Psoas muscle (tissue), 8 donors: Measurements from ENCODE around the gene TMTC4. TPM values are rescaled to one million over a fixed set of nuclear protein-coding genes. Genes with fewer than 3 reads are reported as not detected.

ENCODE experiments used
- ATAC-seq, 4 donors: fragments of 200-7000 bp; cut with Tn5 transposase; one replicate each; pipeline ENCODE4 v1.9.1; 2020; ENCODE audit warnings: moderate library complexity in 3 of 4, mild to moderate bottlenecking in 2 of 4
- DNase-seq, 2 donors: peaks; one replicate each; pipeline ENCODE4 v3.0.0-alpha.2; 2020
- H3K27ac ChIP-seq: fragments of 200-600 bp; one replicate; pipeline ENCODE4 v1.8.0; 2022
- H3K27me3 ChIP-seq, 3 donors: fragments of 200-600 bp in 1 of 3; one replicate each; pipeline versions ENCODE4 v1.6.1 to v1.8.0; 2013 to 2022; ENCODE audit warnings: low read length in 2 of 3, mild to moderate bottlenecking in 2 of 3, moderate library complexity in 1 of 3; ENCODE audit not compliant: insufficient read depth in 3 of 3
- H3K36me3 ChIP-seq, 2 donors: fragments of 200-600 bp in 1 of 2; one replicate each; pipeline versions ENCODE4 v1.6.1 to v1.8.0; 2013 to 2022; ENCODE audit warnings: low read depth in 1 of 2, mild to moderate bottlenecking in 1 of 2, moderate library complexity in 1 of 2; ENCODE audit not compliant: insufficient read depth in 1 of 2
- H3K4me1 ChIP-seq: fragments of 200-600 bp; one replicate; pipeline ENCODE4 v1.8.0; 2022
- H3K4me3 ChIP-seq: fragments of 200-600 bp; one replicate; pipeline ENCODE4 v1.8.0; 2022; ENCODE audit warnings: mild to moderate bottlenecking
- H3K9me3 ChIP-seq: fragments of 200-600 bp; one replicate; pipeline ENCODE4 v1.8.0; 2022
- CTCF ChIP-seq: fragments of 200-600 bp; IDR thresholded peaks from one replicate; pipeline ENCODE4 v1.8.0; 2022; ENCODE audit warnings: antibody characterized with exemption
- WGBS, 3 donors: extraction: QIAGEN DNeasy Blood & Tissue Kit; methylation state at CpG; one replicate each; pipeline versions ENCODE4 v1.1.6 to v1.1.7; 2013; 5-methylcytosine and 5-hydroxymethylcytosine counted together
- intact Hi-C, 2 donors: fragments of 100-400 bp; cut with DNase I; formaldehyde crosslinking; loops; one replicate each; pipeline versions ENCODE4 v1.11.0 to v1.14.2; 2022
- polyA plus RNA-seq, 3 donors: library from polyadenylated mRNA; stranded (reverse); fragments of 200-250 nt; gene quantifications; one replicate each; pipeline ENCODE4 v1.2.3, GENCODE V29; 2013
- total RNA-seq, 4 donors: library from RNA; stranded (reverse); fragmentation: NEBNext Ultra II Directional in 2 of 4; extraction: Animal tissue kit (Norgen Biotek cat#: 25700) in 2 of 4; gene quantifications; one replicate each; pipeline versions ENCODE4 v1.2.1 to v1.2.4, GENCODE V29; 2021 to 2023
- donor health status: healthy with polysubstance abuse.
- donor health status: DM: no; HTN: no; CAD: no; lungs with moderate emphysema.
- donor health status: Bipolar disorder and iron deficiency.
- donor health status: healthy.
- donor health status: DM: yes; HTN: yes; CAD: no.
- donor health status: DM: no; HTN: no; CAD: no.
- donor health status: DM: no; HTN: no; CAD: no.
- donor health status: DM: yes; HTN: yes; CAD: no.

The TMTC4 gene
- total and polyA plus RNA-seq, 7 donors, result 3.6 to 10.1 (median 6.9) TPM

GRCh38 chr13:100633461-100633860 lies 41.1 kb downstream of the TMTC4 start:
- no peak overlapping the region for H3K27ac ChIP-seq
- H3K4me3 ChIP-seq, result no peak overlapping the region
- no peak for TF ChIP-seq CTCF
- H3K9me3 ChIP-seq, result no peaks in the 10 kb centered on the region
- peaks cover 14 to 69% of the 10 kb centered on the region in 2 donors for H3K36me3 ChIP-seq
- DNase-seq (no peak), ATAC-seq (no peak)
- H3K27me3 ChIP-seq, result no peaks in the 10 kb centered on the region
- intact Hi-C loops, result no loop called here
- WGBS, 3 donors, result 97 to 100% (median 98%) methylated on average over 2 of the region's 2 CpGs
- no peaks in the 10 kb centered on the region for H3K4me1 ChIP-seq

- no peak for TF ChIP-seq CTCF
- peaks cover 12 to 59% of the 10 kb centered on the region in 2 donors for H3K36me3 ChIP-seq
- H3K4me3 ChIP-seq, result no peak overlapping the region
- no peak for DNase-seq
- no peak for ATAC-seq
- H3K27me3 ChIP-seq, result no peaks in the 10 kb centered on the region
- H3K27ac ChIP-seq, result no peak overlapping the region
- 81 to 85% (median 82%) methylated on average over 8 of the region's 8 CpGs for WGBS, 3 donors
- intact Hi-C loops, result no loop called here
- no peaks in the 10 kb centered on the region for H3K9me3 ChIP-seq
- H3K4me1 ChIP-seq, result no peaks in the 10 kb centered on the region
These were observed 44.0 kb downstream of the TMTC4 start for GRCh38 chr13:100630555-100630954.

GRCh38 chr13:100627120-100627519 lies 47.5 kb downstream of the TMTC4 start:
- Histone ChIP-seq H3K36me3 (peaks cover 3 to 50% of the 10 kb centered on the region in 2 donors), H3K9me3 (no peaks in the 10 kb centered on the region), H3K27me3 (no peaks in the 10 kb centered on the region), H3K27ac (no peak overlapping the region), H3K4me3 (no peak overlapping the region), H3K4me1 (no peaks in the 10 kb centered on the region)
- no peak for ATAC-seq
- no peak for DNase-seq
- WGBS, 3 donors, result 79 to 82% (median 81%) methylated on average over 15 of the region's 15 CpGs
- no peak for TF ChIP-seq CTCF
- intact Hi-C loops, result no loop called here

- 87 to 90% (median 89%) methylated on average over 9 of the region's 9 CpGs for WGBS, 3 donors
- no peak overlapping the region for H3K4me3 ChIP-seq
- H3K4me1 ChIP-seq, result no peaks in the 10 kb centered on the region
- H3K27ac ChIP-seq, result no peak overlapping the region
- no peak for DNase-seq
- intact Hi-C loops, result no loop called here
- H3K9me3 ChIP-seq, result no peaks in the 10 kb centered on the region
- TF ChIP-seq CTCF, result no peak
- peaks cover 3 to 42% of the 10 kb centered on the region in 2 donors for H3K36me3 ChIP-seq
- H3K27me3 ChIP-seq, result no peaks in the 10 kb centered on the region
- no peak for ATAC-seq
These were observed 49.1 kb downstream of the TMTC4 start for GRCh38 chr13:100625447-100625846.

GRCh38 chr13:100620792-100621191 lies 53.8 kb downstream of the TMTC4 start:
- no peak overlapping the region for H3K27ac ChIP-seq
- H3K4me3 ChIP-seq, result no peak overlapping the region
- no peaks in the 10 kb centered on the region for H3K4me1 ChIP-seq
- intact Hi-C loops, result no loop called here
- no peaks in the 10 kb centered on the region for H3K27me3 ChIP-seq
- no peaks in the 10 kb centered on the region for H3K9me3 ChIP-seq
- H3K36me3 ChIP-seq, result peaks cover 0 to 17% of the 10 kb centered on the region in 2 donors
- WGBS, 3 donors, result 79 to 86% (median 80%) methylated on average over 4 of the region's 4 CpGs
- no peak for ATAC-seq
- no peak for DNase-seq
- no peak for TF ChIP-seq CTCF
